Astrocyte of the cerebellum (primary cell): ENCODE results near the gene SEMA5A.

Source experiments
- DNase-seq: peaks from one replicate; pipeline ENCODE4 v3.0.0-alpha.2; 2011; ENCODE audit warnings: low read depth
- H3K4me3 ChIP-seq: 2 replicates; pipeline ENCODE4 v1.5.1; 2011; ENCODE audit warnings: mild to moderate bottlenecking, low read depth, low read length, moderate library complexity
- CTCF ChIP-seq: IDR thresholded peaks from 2 replicates; pipeline ENCODE4 v1.5.1; 2012; ENCODE audit warnings: low read length, low read depth, moderate library complexity, mild to moderate bottlenecking; ENCODE audit errors: missing control alignments
- in situ Hi-C: cut with HindIII; loops from 2 replicates; pipeline ENCODE4 v1.10.0; 2017; ENCODE audit warnings: low sequenced_read_pairs

The SEMA5A gene

DNA sequence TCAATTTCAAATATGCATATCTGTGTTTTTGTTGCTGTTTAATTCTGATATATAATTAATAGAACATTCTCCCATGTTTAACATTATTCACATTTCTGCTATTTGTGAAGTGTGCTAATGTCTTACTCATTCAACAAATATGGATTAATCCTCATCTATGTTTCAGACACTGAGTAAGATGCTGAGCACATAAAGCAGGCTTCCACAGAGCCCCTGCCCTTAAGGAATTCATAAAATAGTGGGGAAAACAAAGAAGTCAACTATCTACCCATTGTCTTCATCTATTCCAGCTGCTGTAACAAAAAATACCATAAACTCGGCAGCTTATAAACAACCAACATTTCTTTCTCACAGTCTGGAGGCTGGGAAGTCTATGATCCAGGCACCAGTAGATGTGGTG, 333.3 kb downstream of the SEMA5A start:
- TF ChIP-seq CTCF: no peak
- no peak for DNase-seq
- no peak overlapping the region for H3K4me3 ChIP-seq
- in situ Hi-C loops: loop anchor here (25.0 kb wide), 1 partner anchor 1300 kb away; no protein-coding TSS in a partner anchor

DNA sequence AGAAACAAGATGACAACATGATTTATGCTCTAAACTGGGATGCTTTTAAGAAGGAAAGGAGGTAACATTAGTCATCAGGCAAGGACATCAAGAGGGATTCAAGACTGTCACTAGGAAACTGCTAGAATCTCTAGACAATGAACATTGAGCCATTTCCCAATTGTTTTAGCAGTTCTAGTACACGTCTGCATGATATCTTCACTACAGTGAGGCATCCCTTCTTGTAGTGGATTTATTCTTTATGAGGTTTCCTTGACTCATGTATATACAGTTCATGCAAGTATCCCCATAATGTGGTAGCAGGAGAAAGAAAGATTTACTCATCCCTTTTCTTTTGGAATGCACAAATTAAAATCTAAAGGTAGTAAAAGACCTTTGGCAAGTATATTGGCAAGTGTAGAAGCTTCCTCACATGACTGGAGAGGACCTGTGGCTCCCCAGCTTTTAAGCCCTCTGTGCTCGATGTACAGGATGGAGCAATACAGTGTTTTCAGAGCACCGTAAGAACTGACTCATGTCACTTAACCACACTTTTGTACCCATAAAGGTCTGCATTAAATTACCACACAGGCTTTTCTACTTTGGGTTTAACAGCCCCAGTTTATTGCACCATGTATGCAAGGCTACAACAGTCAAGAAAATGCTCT, 335.9 kb downstream of the SEMA5A start:
- in situ Hi-C loops: loop anchor here (25.0 kb wide), 1 partner anchor 1298 kb away; no protein-coding TSS in a partner anchor
- DNase-seq: no peak
- no peak for TF ChIP-seq CTCF
- no peak overlapping the region for H3K4me3 ChIP-seq

GRCh38 chr5:9207817-9208418, 338.0 kb downstream of the SEMA5A start:
- H3K4me3 ChIP-seq: no peak overlapping the region
- in situ Hi-C loops: loop anchor here (25.0 kb wide), 1 partner anchor 1296 kb away; no protein-coding TSS in a partner anchor
- peak; percentile 54 for DNase-seq
- TF ChIP-seq CTCF: no peak

GRCh38 chr5:9202636-9203035, 343.2 kb downstream of the SEMA5A start:
- DNase-seq: no peak
- in situ Hi-C loops: loop anchor here (25.0 kb wide), 1 partner anchor 1290 kb away; no protein-coding TSS in a partner anchor
- TF ChIP-seq CTCF: no peak
- no peak overlapping the region for H3K4me3 ChIP-seq

GRCh38 chr5:9201761-9202160, 344.1 kb downstream of the SEMA5A start:
- in situ Hi-C loops: loop anchor here (25.0 kb wide), 1 partner anchor 1289 kb away; no protein-coding TSS in a partner anchor
- TF ChIP-seq CTCF: no peak
- no peak for DNase-seq
- no peak overlapping the region for H3K4me3 ChIP-seq

DNA sequence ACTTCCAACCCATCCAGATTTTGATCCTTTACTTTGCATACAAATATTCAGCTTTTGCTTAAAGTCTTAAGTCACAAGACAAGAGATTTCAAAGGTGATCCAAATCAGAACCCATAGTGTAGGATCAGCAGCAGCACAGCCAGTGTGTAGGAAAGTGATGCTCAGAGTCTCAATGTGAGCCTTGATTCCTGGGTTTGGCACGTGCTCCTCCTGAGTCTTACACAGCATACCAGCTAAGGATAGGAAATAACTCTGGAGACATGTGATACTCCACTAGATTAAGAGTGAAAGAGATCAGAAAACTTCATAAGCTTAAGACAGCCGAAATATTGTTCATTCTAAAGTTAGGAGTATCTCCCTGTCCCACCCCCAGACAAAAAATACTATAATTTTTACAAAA, 344.9 kb downstream of the SEMA5A start:
- in situ Hi-C loops: loop anchor here (25.0 kb wide), 1 partner anchor 1289 kb away; no protein-coding TSS in a partner anchor

More for the DNA sequence above, 344.9 kb downstream of the SEMA5A start:
- no peak overlapping the region for H3K4me3 ChIP-seq
- TF ChIP-seq CTCF: no peak
- no peak for DNase-seq
